Effector CD8-positive, alpha-beta T cell (primary cell): Measurements from ENCODE around the gene PRR9.
"Not testable (repeated sequence)": the region's sequence is repeated elsewhere in the genome, so short reads cannot be mapped to it uniquely, and the experiment has no call there.

Experiments used
- DNase-seq: peaks from one replicate; lab custom pipeline; 2025; lab: John Stamatoyannopoulos, UW
- total RNA-seq, 4 experiments: gene quantifications; one replicate each; lab custom pipeline; 2026; lab: John Stamatoyannopoulos, UW

The PRR9 gene
- total RNA-seq = 0 reads per million in 4 experiments

- no peak for DNase-seq
These were observed at the start of gene PRR9 for GRCh38 chr1:153217212-153217611. PRR9 (plus strand) TSS chr1:153217584; CDS start chr1:153218145, 561 bp downstream.

GRCh38 chr1:153168686-153169085 lies 48.7 kb upstream of the PRR9 start:
- DNase-seq = no peak

- no peak for DNase-seq
These were observed 42.8 kb upstream of the PRR9 start for GRCh38 chr1:153174624-153175023.

- no peak for DNase-seq
These were observed 38.5 kb upstream of the PRR9 start for GRCh38 chr1:153178922-153179321.

GRCh38 chr1:153180556-153180955 lies 36.8 kb upstream of the PRR9 start:
- DNase-seq = no peak

- DNase-seq = not testable (repeated sequence)
These were observed 29.1 kb upstream of the PRR9 start for GRCh38 chr1:153188301-153188700.

GRCh38 chr1:153190373-153190772 lies 27.0 kb upstream of the PRR9 start:
- no peak for DNase-seq

GRCh38 chr1:153192697-153193096 lies 24.7 kb upstream of the PRR9 start:
- DNase-seq = no peak

GRCh38 chr1:153194331-153195050 lies 22.9 kb upstream of the PRR9 start:
- DNase-seq = no peak

GRCh38 chr1:153195216-153195615 lies 22.2 kb upstream of the PRR9 start:
- DNase-seq = no peak

- DNase-seq = no peak
These were observed 15.4 kb upstream of the PRR9 start for GRCh38 chr1:153202006-153202405.

GRCh38 chr1:153203130-153203529 lies 14.3 kb upstream of the PRR9 start, which contains the start of gene LELP1:
LELP1 (plus strand) TSS chr1:153203430; CDS start chr1:153204708, 1,278 bp downstream.
- DNase-seq = no peak

GRCh38 chr1:153206631-153207030 lies 10.8 kb upstream of the PRR9 start:
- DNase-seq = no peak

- DNase-seq = no peak
These were observed 7.2 kb upstream of the PRR9 start for GRCh38 chr1:153210206-153210605.

GRCh38 chr1:153212201-153212600 lies 5.2 kb upstream of the PRR9 start:
- DNase-seq = no peak

GRCh38 chr1:153213519-153213918 lies 3.9 kb upstream of the PRR9 start:
- DNase-seq = no peak

GRCh38 chr1:153217744-153218416 lies 496 bp downstream of the PRR9 start:
- no peak for DNase-seq

- no peak for DNase-seq
These were observed 3.4 kb downstream of the PRR9 start for GRCh38 chr1:153220606-153221303.

GRCh38 chr1:153223040-153223891 lies 5.9 kb downstream of the PRR9 start:
- DNase-seq = not testable (repeated sequence)

GRCh38 chr1:153227810-153228209 lies 10.4 kb downstream of the PRR9 start:
- DNase-seq = no peak

GRCh38 chr1:153228491-153228890 lies 11.1 kb downstream of the PRR9 start:
- no peak for DNase-seq
